GM18907 (cell line): ENCODE data around the gene SLC13A2.

Experiments
- ATAC-seq: cut with Tn5 transposase; IDR thresholded peaks from one replicate; pipeline ENCODE4 v1.9.1; 2021; ENCODE audit warnings: mild to moderate bottlenecking, moderate library complexity; ENCODE audit not compliant: unreplicated experiment

Gene SLC13A2

DNA sequence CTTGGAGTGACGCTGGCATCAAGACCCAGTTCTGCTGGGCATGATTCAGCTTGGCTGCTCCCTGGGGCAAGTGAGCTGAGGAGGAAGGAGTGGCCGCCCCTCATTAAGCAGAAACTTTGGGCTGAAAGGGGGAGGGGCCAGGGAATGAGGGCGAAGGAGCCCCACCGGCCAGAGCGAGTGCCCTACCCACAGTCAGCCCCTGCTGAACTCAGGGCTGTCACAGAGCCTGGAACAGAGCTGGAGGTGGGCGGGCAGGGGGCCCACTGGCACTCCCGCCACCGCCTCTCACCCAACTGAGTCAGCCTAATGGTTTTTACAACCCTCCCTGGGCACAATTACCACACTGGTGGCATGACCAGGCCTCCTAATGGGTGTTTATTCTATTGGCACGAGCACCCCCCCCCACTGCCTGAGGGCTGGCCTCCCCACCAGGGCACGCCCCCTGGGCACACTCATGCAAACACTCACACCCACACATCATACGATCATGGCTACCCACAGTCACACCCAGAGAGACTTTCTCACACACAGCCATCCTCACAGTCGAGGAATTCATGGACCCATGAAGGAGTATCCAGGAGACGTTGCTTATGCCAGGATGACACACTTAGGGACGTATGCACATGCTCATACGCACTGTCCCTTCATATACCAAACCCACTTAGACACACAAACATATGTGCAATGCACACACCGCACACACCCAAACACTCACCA lies 59.8 kb downstream of the SLC13A2 start:
- no peak for ATAC-seq

DNA sequence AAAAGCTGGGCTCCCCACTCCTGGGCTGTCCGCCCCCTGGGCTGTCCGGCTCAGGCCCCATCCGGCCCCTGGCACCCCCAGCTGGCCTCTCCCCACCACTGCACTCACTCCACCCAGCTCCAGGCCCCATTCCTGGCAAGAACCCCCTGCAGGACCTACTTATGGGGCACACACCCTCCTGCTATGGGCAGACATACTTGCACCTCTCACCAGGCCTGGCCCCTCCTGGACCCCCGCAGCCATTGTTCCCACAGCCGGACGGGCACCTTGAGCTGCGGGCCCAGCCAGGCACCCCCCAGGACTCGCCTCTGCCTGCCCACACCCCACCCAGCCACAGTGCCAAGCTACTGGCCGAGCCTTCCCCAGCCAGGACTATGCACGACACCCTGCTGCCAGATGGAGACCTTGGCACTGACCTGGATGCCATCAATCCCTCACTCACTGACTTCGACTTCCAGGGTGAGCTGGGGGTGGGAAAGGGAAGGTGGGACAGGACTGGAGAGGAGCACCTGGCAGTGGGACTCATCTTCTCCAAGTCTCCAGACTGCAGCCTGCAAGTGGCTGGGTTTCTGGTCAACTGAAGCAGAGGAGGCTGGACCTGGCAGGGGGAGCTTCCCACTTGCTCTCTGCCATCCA lies 61.4 kb downstream of the SLC13A2 start:
- ATAC-seq: no peak

DNA sequence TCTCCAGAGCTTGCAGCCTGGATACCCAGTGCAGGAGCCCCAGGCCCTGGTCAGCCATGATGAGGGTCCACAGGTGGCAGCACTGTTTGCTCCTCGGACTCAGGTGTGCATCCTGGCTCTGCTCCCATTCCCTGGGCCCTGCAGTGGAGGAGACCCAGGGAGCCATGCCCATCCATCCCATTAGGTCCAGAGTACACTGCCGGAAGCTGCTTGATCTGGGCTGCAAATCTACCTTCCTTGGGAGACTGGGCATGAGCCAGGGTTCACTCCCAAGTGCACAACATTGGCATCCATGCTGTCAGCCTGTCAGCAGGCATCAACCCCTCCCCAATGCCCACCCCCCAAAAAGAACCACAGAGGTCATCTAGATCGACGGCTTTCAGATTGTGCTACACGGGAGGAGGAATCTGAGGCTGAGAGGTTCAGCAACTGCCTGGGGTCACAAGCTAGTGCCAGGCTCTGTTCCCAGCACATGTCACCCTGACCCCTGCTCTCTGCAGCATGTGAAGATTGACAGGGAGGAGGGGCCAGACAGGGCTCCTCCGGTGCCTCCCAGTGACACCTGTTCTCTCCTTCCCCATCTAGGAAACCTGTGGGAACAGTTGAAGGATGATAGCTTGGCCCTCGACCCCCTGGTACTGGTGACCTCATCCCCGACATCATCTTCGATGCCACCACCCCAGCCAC lies 63.2 kb downstream of the SLC13A2 start:
- ATAC-seq: no peak

DNA sequence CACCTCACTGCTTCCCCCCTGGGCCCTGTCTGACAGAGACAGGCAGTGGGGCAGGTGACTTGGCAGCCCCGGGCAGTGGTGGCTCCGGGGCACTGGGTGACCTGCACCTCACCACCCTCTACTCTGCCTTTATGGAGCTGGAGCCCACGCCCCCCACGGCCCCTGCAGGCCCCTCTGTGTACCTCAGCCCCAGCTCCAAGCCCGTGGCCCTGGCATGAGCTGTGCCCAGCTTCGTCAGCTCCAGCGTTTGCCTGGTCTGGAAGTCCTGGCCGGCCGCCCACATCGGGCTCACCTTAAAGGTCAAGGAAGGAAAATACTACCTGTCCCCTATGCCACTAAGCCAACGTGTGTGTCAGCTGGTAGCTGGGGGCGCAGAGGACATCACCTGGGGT lies 63.8 kb downstream of the SLC13A2 start:
- ATAC-seq: no peak

DNA sequence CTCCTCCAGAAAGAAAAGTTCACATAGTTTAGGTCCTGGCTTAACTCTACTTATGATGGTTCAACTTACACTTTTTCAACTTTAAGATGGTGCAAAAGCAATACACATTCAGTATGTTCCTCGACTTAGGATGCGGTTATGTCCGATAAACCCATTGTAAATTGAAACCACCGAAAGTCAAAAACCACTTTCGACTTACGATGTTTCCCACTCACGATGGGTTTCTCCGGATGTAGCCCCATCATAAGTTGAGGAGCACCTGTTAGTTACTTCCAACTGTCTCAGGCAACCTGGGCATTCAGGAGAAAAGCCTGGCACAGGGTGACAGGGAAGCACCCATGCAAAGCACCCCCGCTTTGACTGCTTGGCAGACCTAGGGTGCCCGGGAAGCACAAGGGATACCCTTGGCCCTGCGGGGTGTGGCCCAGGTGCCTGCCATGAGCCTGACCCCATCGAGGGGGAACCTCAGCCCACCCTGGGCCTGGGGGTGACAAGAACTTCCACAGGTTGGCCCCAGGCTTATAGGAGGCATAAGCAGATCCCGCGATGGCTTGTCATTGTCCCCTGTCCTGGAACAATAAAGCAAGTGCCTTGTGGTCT lies 65.0 kb downstream of the SLC13A2 start:
- no peak for ATAC-seq

DNA sequence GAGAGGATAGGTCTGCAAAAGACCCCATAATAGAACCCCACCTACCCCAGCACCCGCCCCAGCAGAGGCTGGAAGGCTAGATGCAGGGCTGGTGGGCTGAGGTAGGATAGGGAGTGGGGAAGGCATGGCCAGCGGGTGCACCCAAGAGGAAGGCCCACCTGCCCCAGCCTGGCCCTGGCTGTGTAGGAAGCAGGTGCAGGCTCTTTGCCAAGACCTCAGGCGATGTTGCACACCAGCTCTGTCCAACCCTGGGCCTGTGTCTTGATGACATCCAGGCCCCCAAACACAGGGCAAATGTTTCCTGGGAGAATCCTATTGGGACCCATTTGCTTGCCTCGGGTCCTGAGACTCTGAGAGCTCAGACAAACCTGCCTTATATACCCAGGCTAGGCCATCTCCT lies 66.8 kb downstream of the SLC13A2 start:
- no peak for ATAC-seq

DNA sequence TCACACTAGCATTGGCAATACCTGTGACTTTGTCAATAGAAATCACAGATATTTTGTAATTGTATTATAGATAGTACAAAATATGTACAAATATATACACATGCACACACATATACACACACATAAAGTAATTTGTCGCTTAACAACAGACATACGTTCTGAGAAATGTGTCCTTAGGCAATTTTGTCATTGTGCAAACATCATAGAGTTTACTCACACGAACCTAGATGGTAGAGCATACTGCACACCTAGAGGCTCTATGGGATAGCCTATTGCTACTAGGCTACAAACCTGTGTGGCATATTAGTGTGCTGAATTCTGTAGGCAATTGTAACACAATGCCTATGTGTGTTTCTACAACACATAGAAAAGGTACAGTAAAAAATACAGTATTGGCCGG lies 68.0 kb downstream of the SLC13A2 start:
- ATAC-seq: no peak

DNA sequence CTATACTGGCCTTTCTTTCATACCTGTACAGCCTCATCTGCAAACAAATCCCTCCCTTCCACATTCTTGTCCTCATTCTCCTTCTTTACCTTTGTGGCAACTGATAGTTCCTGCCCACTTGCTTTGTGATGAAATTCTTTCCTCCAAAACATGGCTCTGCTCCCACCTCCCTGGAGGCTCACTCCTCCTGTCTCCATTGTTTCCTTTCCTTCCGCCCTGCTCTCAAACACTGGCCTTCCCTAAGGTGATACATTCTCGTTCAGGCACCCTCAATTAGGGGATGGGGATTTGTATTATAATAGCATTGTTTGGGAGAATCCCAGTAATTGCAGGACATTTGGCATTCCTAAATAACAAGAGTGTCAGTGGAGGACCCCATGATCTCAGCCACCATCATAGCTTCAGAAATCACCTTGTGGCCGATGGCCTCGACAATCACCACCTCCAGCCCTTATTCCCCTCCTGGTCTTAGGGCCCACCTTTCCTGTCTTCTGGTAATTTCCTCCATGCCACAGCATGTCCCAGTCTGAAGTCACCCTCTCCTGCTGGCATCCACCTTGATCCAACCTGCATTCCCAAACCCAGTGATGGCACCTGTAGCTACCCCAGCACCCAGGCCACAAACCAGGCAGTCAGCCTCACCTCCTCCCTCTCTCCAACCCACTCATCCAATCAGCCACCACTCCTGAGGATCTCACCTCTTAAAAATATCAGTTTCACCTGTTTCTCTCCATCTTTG lies 71.1 kb downstream of the SLC13A2 start:
- no peak for ATAC-seq

DNA sequence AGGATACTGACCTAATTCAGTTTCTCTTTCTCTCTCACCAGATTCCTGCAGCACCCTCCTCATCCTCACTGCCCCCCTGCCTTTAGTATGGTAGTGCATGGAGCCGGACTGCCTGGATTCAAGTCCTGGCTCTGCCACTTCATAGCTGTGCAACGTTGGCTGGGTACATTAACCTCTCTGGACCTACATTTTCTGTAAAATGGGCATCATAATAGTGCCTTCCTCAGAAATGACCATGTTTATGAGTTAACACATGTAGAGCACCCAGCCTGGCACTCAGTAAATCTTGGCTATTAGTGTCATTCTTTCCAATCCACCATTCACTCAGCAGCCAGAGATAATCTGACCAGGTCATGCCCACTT lies 71.7 kb downstream of the SLC13A2 start:
- no peak for ATAC-seq

DNA sequence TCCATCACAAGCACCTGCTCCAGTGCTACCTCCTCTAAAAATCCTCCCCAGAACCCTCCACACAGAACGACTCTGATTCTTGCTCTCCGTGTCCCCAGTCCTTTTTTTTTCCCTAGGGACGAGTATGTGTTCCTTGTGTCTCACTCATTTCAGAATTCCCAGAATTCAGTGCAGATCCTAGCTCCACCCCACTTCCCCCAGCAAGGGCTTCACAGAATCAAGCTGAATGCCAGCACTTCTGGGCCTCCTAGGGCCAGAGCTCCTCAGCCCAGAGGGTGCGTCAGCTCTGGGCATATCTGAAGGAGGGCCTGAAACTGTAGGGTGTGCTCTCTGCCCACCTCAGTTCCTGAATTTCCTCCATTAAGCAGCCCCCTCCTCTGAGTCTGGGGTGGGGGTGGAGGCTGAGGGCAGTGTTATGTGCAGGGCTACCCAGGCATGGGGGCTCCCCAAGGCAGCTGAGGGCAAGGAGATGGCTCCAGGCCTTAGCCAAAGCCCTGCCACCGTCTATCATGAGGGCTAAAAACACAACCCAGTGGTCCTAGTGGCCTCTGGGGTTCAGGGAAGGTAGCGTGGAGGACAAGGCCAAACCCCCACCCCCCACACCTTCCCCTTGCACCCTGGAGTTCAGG lies 72.5 kb downstream of the SLC13A2 start:
- ATAC-seq: no peak

DNA sequence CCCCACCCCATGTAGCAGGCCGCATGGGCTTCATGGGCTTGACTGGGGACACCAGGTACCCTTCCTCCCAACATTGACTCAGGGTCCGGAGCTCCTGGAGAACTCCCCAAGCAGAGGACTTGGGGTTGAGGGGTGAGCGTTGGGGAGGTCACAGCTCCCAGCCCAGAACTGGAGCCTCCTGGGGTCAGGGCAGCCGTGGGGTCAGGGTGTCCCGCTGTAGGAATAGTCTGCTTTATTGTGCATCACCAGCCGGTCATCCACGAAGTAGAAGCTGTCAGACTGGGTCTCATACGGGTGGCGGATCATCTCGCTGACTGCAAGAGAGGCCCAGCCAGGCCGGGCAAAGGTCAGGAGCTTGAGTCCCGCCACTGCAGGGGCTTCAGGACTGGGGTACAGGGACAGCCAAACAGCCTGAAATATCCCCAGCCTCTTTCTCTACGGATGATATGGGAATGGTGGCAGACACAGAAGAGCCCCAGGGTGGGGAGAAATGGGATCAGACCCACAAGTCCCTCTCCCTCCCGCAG lies 73.7 kb downstream of the SLC13A2 start:
- no peak for ATAC-seq
